ENCODE results near the gene CEP164. TPM values are rescaled to one million over a fixed set of nuclear protein-coding genes. Genes with fewer than 3 reads are reported as not detected.

Gene CEP164
- total and polyA plus RNA-seq, 10 of the 15 experiments (the other 5 are each of a cell fraction or from before 2014, with no cell fraction given), result 4.2 to 31.2 (median 20.2) TPM

DNA sequence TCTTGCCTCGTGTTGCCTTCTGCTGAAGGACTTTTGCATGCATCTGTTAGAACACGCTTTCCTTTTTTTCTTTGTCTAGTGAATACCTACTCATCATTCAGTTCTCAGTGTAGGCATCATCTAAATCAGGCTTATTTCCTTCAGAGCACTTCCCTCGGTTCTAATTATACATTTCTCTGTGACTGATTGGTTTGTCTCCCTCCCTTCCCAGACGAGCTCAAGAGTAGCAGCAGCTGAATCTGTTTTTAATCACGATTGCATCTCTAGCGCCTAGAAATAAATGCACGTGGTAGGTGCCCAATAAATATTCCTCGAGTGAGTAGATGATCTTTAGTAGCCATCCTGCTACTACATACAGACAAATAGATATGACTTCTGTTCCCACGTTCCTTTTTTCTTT lies 6.3 kb downstream of the CEP164 start:
- H3K4me2 ChIP-seq (ENCODE audit: control insufficient read depth, insufficient read depth), result no peak overlapping the region
- H3K9ac ChIP-seq (ENCODE audit: control insufficient read depth, insufficient read depth, low read length), result no peak overlapping the region
- ChIA-PET POLR2A (no interaction called here), SMC1A (ENCODE audit: uncharacterized antibody, unreplicated experiment) (no interaction called here), CTCF (no interaction called here), RAD21 (ENCODE audit: unreplicated experiment) (interaction anchor here (0.6 kb wide), 1 partner anchor 54 kb away, joined by 4 read pairs; no protein-coding TSS in a partner anchor)
- 95% methylated on average over 9 of the region's 9 CpGs for WGBS (ENCODE audit: insufficient coverage, insufficient replicate concordance, low lambda C conversion rate, missing lambda C conversion rate)
- H3K27ac ChIP-seq (ENCODE audit: control insufficient read depth, insufficient read depth), result no peak overlapping the region
- TF ChIP-seq ZBED1 (IDR thresholded peaks at IDR 0.05; ENCODE audit: borderline replicate concordance) (no peak), BACH1 (IDR thresholded peaks at IDR 0.05; ENCODE audit: borderline replicate concordance) (no peak), CHD2 (IDR thresholded peaks at IDR 0.05; ENCODE audit: borderline replicate concordance, low read depth, low read length) (no peak), CBX5 (IDR thresholded peaks at IDR 0.05; ENCODE audit: low read depth) (no peak), TAF1 (IDR thresholded peaks at IDR 0.05; ENCODE audit: borderline replicate concordance, low read depth, low read length) (no peak), ATF3 (IDR thresholded peaks at IDR 0.05; ENCODE audit: borderline replicate concordance, extremely low read depth, low read depth, low read length) (no peak), CREB1 (IDR thresholded peaks at IDR 0.05; ENCODE audit: low read depth) (no peak), IRF4 (IDR thresholded peaks at IDR 0.05; ENCODE audit: low read depth, low read length) (no peak), HDGF (IDR thresholded peaks at IDR 0.05) (no peak), HCFC1 (IDR thresholded peaks at IDR 0.05; ENCODE audit: low read length) (no peak), ZSCAN29 (IDR thresholded peaks at IDR 0.05) (no peak)
- no TSS peak for BruUV-seq (replicated peaks)
- H4K20me1 ChIP-seq (ENCODE audit: control insufficient read depth, insufficient read depth), result no peaks in the 10 kb centered on the region
- no peaks in the 10 kb centered on the region for H3K9me3 ChIP-seq (replicated peaks; ENCODE audit: control insufficient read depth, insufficient read depth, low read length)
- H3K4me3 ChIP-seq, result no peak overlapping the region
- H3K36me3 ChIP-seq (ENCODE audit: control insufficient read depth in 2 of 2, insufficient read depth in 2 of 2, low read length in 1 of 2), result no peaks in the 10 kb centered on the region; a peak in 1 of 4 replicates
- ATAC-seq (no peak), FAIRE-seq (no peak), DNase-seq (ENCODE audit: low read depth, low spot score) (no peak)
- no peaks in the 10 kb centered on the region for H3K27me3 ChIP-seq (replicated peaks in 1 of 2; ENCODE audit: control insufficient read depth in 2 of 2, insufficient read depth in 2 of 2, low read length in 1 of 2)
- intact Hi-C loops (cut with micrococcal nuclease; ENCODE audit: unreplicated experiment), result no loop called here
- H3K79me2 ChIP-seq (ENCODE audit: control insufficient read depth, insufficient read depth, low read length), result peaks cover 2% of the 10 kb centered on the region; the same call in 1 of the 2 replicates
- in situ Hi-C loops (cut with MboI), result no loop called here
- H3K4me1 ChIP-seq (ENCODE audit: control insufficient read depth, insufficient read depth, low read length), result no peaks in the 10 kb centered on the region; the same call in 1 of the 2 replicates
- H2AFZ ChIP-seq (ENCODE audit: control insufficient read depth, low read depth, low read length), result no peak overlapping the region

Measured in GM12878 (cell line).